K562 (cell line): ENCODE measurements around the gene ICAM1. TPM values are rescaled to one million over a fixed set of nuclear protein-coding genes. Genes with fewer than 3 reads are reported as not detected.

Experiments used
- ATAC-seq: fragments of 200-7000 bp; cut with Tn5 transposase; 3 replicates; pipeline ENCODE4 v1.9.1; 2020; ENCODE audit warnings: moderate library complexity
- BruUV-seq: library from RNA; stranded (reverse); fragments of 400-500 nt; replicated peaks from 2 replicates; lab custom pipeline; 2021; lab: Mats Ljungman, UMichigan
- CTCF ChIA-PET: fragments of 300-600 bp; formaldehyde crosslinking; extraction: SDS; loops from one replicate; lab custom pipeline; 2021; ENCODE audit warnings: low intra/inter-chr PET ratio; lab: Yijun Ruan, JAX
- POLR2A ChIA-PET: fragments of 300-600, 350-650 bp; sonication (Branson Sonifier 250); formaldehyde crosslinking; extraction: SDS; loops from one replicate; lab custom pipeline; 2021; ENCODE audit warnings: antibody characterized with exemption, inconsistent platforms; lab: Yijun Ruan, JAX
- DNase-seq, 4 experiments: peaks; one replicate each; pipeline versions ENCODE4 v3.0.0 to v3.0.0-alpha.2; 2011 to 2018; ENCODE audit warnings: low spot score in 3 of 4, mixed read lengths in 3 of 4; ENCODE audit errors: extremely low read depth in 1 of 4
- FAIRE-seq: peaks from 2 replicates; lab custom pipeline; 2011; peaks lifted over from hg19 to GRCh38; lab: Jason Lieb, UNC
- H2AFZ ChIP-seq: 2 replicates; pipeline ENCODE4 v1.6.0; 2011; ENCODE audit warnings: low read depth, low read length, control low read depth, inconsistent platforms
- H3K27ac ChIP-seq: fragments of 200-600 bp; 3 replicates; pipeline ENCODE4 v1.8.0; 2011; ENCODE audit warnings: low read depth, mild to moderate bottlenecking, control low read depth, inconsistent platforms, low read length, moderate library complexity, mixed read lengths; ENCODE audit errors: extremely low read depth
- H3K27me3 ChIP-seq, 2 experiments: fragments of 300-600 bp in 1 of 2; 2 replicates in 1 of 2; 3 replicates in 1 of 2; pipeline versions ENCODE4 v1.6.0 to v1.8.0; 2011; ENCODE audit warnings: inconsistent platforms in 2 of 2, low read length in 2 of 2, mild to moderate bottlenecking in 1 of 2, mixed read lengths in 1 of 2, moderate library complexity in 1 of 2; ENCODE audit not compliant: control insufficient read depth in 2 of 2, insufficient read depth in 2 of 2
- H3K36me3 ChIP-seq: fragments of 300-600 bp; 3 replicates; pipeline ENCODE4 v1.8.0; 2011; ENCODE audit warnings: mild to moderate bottlenecking, low read length, inconsistent platforms; ENCODE audit not compliant: control insufficient read depth, insufficient read depth
- H3K4me1 ChIP-seq, 2 experiments: fragments of 200-600 bp in 1 of 2; replicated peaks in 1 of 2; 2 replicates in 1 of 2; 3 replicates in 1 of 2; pipeline versions ENCODE4 v1.5.1 to v1.8.0; 2011; ENCODE audit warnings: inconsistent platforms in 2 of 2, low read length in 2 of 2, mild to moderate bottlenecking in 1 of 2, mixed read lengths in 1 of 2, moderate library complexity in 1 of 2; ENCODE audit not compliant: control insufficient read depth in 2 of 2, insufficient read depth in 2 of 2
- H3K4me2 ChIP-seq: 2 replicates; pipeline ENCODE4 v1.6.1; 2011; ENCODE audit warnings: low read length, control low read depth, inconsistent platforms, mixed read lengths; ENCODE audit not compliant: insufficient read depth
- H3K4me3 ChIP-seq: fragments of 200-600 bp; sonication (generic), shearing (Covaris generic); 2 replicates; pipeline ENCODE4 v1.5.1; 2016; ENCODE audit warnings: control low read depth, inconsistent platforms
- H3K79me2 ChIP-seq: fragments of 200-600 bp; 3 replicates; pipeline ENCODE4 v1.8.0; 2011; ENCODE audit warnings: low read length, inconsistent platforms; ENCODE audit not compliant: control insufficient read depth, insufficient read depth
- H3K9ac ChIP-seq, 2 experiments: 2 replicates each; pipeline versions ENCODE4 v1.6.0 to v1.6.1; 2011; ENCODE audit warnings: low read depth in 2 of 2, low read length in 2 of 2, control low read depth in 1 of 2, inconsistent platforms in 1 of 2, mild to moderate bottlenecking in 1 of 2, mixed read lengths in 1 of 2; ENCODE audit not compliant: insufficient read depth in 1 of 2
- H3K9me1 ChIP-seq: one replicate; pipeline ENCODE4 v1.6.0; 2011; ENCODE audit warnings: inconsistent platforms, mild to moderate bottlenecking, low read length, moderate library complexity; ENCODE audit not compliant: control insufficient read depth, insufficient read depth
- H3K9me3 ChIP-seq: replicated peaks from 2 replicates; pipeline ENCODE4 v1.5.1; 2011; ENCODE audit warnings: low read depth, low read length, inconsistent platforms; ENCODE audit not compliant: control insufficient read depth, insufficient read depth
- H4K20me1 ChIP-seq: replicated peaks from 2 replicates; pipeline ENCODE4 v1.6.1; 2011; ENCODE audit warnings: low read length, inconsistent platforms, mixed read lengths; ENCODE audit not compliant: control insufficient read depth, insufficient read depth
- FOXA1 ChIP-seq: fragments of 450-650 bp; IDR thresholded peaks from 2 replicates; pipeline ENCODE4 v1.6.1; 2016; ENCODE audit warnings: mild to moderate bottlenecking, borderline replicate concordance
- KAT2B ChIP-seq: IDR thresholded peaks from one replicate; pipeline ENCODE4 v1.6.1; 2012; ENCODE audit warnings: low read depth, mild to moderate bottlenecking, control low read depth, inconsistent platforms, low read length, moderate library complexity
- PBX2 ChIP-seq, 2 experiments: IDR thresholded peaks in 1 of 2; conservative IDR thresholded peaks in 1 of 2; 2 replicates each; pipeline ENCODE4 v1.6.1; 2016; ENCODE audit warnings: low read depth in 2 of 2, mild to moderate bottlenecking in 1 of 2, missing compliant biosample characterization in 1 of 2, missing genetic modification characterization in 1 of 2, moderate library complexity in 1 of 2
- RBM34 ChIP-seq: fragments of 200-400 bp; formaldehyde crosslinking; IDR thresholded peaks from 2 replicates; pipeline ENCODE4 v1.6.1; 2018; ENCODE audit warnings: low read length, borderline replicate concordance; ENCODE audit not compliant: insufficient read depth
- SMARCA4 ChIP-seq: fragments of 450-650 bp; IDR thresholded peaks from 2 replicates; pipeline ENCODE4 v1.6.1; 2016
- ZNF584 ChIP-seq: fragments of 200-800 bp; sonication (Bioruptor generic); IDR thresholded peaks from 2 replicates; pipeline ENCODE4 v1.6.1; 2016; ENCODE audit warnings: low read depth, mild to moderate bottlenecking, missing genetic modification characterization, missing compliant biosample characterization
- WGBS: fragments of 100-300 bp; shearing (Covaris generic); methylation state at CpG from one replicate; pipeline ENCODE4 v1.1.6; 2016; ENCODE audit warnings: low coverage, mixed read lengths; ENCODE audit not compliant: insufficient coverage; ENCODE audit errors: missing lambda C conversion rate; 5-methylcytosine and 5-hydroxymethylcytosine counted together
- in situ Hi-C: fragments of 300-500 bp; cut with MboI; formaldehyde crosslinking; loops from 4 replicates; pipeline ENCODE4 v1.15.0; 2018; ENCODE audit warnings: inconsistent platforms, mixed read lengths
- intact Hi-C: fragments of 100-400 bp; cut with micrococcal nuclease; formaldehyde crosslinking; loops from 2 replicates; pipeline ENCODE4 v1.14.2; 2022
- polyA plus RNA-seq, 8 experiments: library from polyadenylated mRNA; depleted of rRNA in 4 of 8; stranded (reverse) in 5 of 8; unstranded in 3 of 8; fragments of >200 nt; fragmentation: Nextera tagmentation in 2 of 8; fragmentation: Illumina TruSeq in 1 of 8; extraction: Ambion mirVana in 2 of 8; extraction: Trizol in 1 of 8; gene quantifications; 2 replicates each; pipeline versions ENCODE4 v1.2.1 to v1.2.3, GENCODE V29; 2011 to 2014; ENCODE audit warnings: inconsistent platforms in 1 of 8, missing spikeins in 1 of 8
- total RNA-seq, 7 experiments: library from RNA; depleted of rRNA in 6 of 7; stranded (reverse); fragments of >200 nt in 6 of 7; fragmentation: Illumina TruSeq in 2 of 7; extraction: Trizol in 2 of 7; gene quantifications; 2 replicates each; pipeline versions ENCODE4 v1.2.1 to v1.2.3, GENCODE V29; 2011 to 2021; ENCODE audit warnings: low replicate concordance in 1 of 7

ICAM1 gene
- total and polyA plus RNA-seq, 9 of the 15 experiments (the other 6 are each of a cell fraction or from before 2014, with no cell fraction given): 2.3 to 24.4 (median 13.4) TPM

GRCh38 chr19:10226021-10226375 is 44.9 kb upstream of the ICAM1 start:
- H3K9me3 ChIP-seq: no peaks in the 10 kb centered on the region
- intact Hi-C loops: no loop called here
- H3K9ac ChIP-seq: peak overlapping the region in 1 of 2 experiments; percentile 24; a peak in 1 of 4 replicates
- H3K9me1 ChIP-seq: no peaks in the 10 kb centered on the region
- H2AFZ ChIP-seq: no peak overlapping the region
- no peak overlapping the region for H3K4me2 ChIP-seq
- in situ Hi-C loops: no loop called here
- ATAC-seq (no peak), FAIRE-seq (no peak), DNase-seq (no peak)
- BruUV-seq: no TSS peak
- H3K27ac ChIP-seq: no peak overlapping the region
- H3K36me3 ChIP-seq: peaks cover 11% of the 10 kb centered on the region; the same call in 1 of the 3 replicates
- no peaks in the 10 kb centered on the region for H3K27me3 ChIP-seq
- peaks cover 17% of the 10 kb centered on the region for H3K79me2 ChIP-seq
- CTCF ChIA-PET: interaction anchor here (0.6 kb wide), 1 partner anchor 225 kb away, joined by 3 read pairs; no protein-coding TSS in a partner anchor
- WGBS: 51% methylated on average over 6 of the region's 6 CpGs
- no peak overlapping the region for H3K4me3 ChIP-seq
- peaks cover 17 to 39% of the 10 kb centered on the region in 2 experiments; a peak in 4 of 5 replicates for H3K4me1 ChIP-seq
- H4K20me1 ChIP-seq: 0 out of 2 replicates have a peak, but pooled peaks cover 4% of the 10 kb centered on the region
- no peak for TF ChIP-seq RBM34
- TF ChIP-seq ZNF584 (CRISPR knock-in tag): no peak
- no peak for TF ChIP-seq FOXA1
- TF ChIP-seq PBX2 (CRISPR knock-in tag; IDR thresholded peaks at IDR 0.05; ENCODE audit: low read depth): no peak
- TF ChIP-seq PBX2 (tag; conservative IDR thresholded peaks at IDR 0.05; ENCODE audit: low read depth): no peak
- no peak for TF ChIP-seq SMARCA4
- no peak for TF ChIP-seq KAT2B
- POLR2A ChIA-PET: interaction anchor here (0.6 to 1.1 kb wide), 3 partner anchors 9 to 145 kb away, joined by 3 read pairs; no protein-coding TSS in a partner anchor
